GM19468 (cell line): ENCODE data around the gene GMEB1.
A peak's percentile ranks its signal among the peaks of the same experiment; 100 is the strongest.
"Not testable (repeated sequence)": the region's sequence is repeated elsewhere in the genome, so short reads cannot be mapped to it uniquely, and the experiment has no call there.

Experiments used
- ATAC-seq: cut with Tn5 transposase; IDR thresholded peaks from one replicate; pipeline ENCODE4 v1.9.1; 2021; ENCODE audit warnings: mild to moderate bottlenecking, moderate library complexity, moderate number of reproducible peaks; ENCODE audit not compliant: unreplicated experiment; ENCODE audit errors: extremely low read depth

GMEB1 gene

GRCh38 chr1:28668956-28669723, 556 bp downstream of the GMEB1 start:
- peak; percentile 14 for ATAC-seq

DNA sequence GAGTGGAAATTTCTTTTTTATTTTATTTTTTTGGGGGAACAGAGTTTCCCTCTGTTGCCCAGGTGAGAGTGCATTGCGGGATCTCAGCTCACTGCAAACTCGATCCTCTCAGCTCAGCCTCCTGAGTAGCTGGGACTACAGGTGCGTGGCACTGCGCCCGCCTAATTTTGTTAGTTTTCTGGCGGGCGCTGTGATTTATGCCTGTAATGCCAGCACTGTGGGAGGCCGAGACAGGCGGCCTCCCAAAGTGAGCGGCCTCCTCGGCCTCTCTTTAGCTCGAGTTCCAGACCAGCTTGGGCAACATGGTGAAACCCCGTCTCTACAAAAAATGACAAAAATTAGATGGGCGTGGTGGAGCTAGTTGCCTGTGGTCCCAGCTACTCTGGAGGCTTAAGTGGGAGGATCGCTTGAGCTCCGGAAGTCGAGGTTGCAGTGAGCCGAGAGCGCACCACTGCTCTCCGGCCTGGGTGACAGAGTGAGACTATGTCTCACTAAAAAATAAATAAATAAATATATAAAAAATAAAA, 2.7 kb downstream of the GMEB1 start:
- no peak for ATAC-seq

DNA sequence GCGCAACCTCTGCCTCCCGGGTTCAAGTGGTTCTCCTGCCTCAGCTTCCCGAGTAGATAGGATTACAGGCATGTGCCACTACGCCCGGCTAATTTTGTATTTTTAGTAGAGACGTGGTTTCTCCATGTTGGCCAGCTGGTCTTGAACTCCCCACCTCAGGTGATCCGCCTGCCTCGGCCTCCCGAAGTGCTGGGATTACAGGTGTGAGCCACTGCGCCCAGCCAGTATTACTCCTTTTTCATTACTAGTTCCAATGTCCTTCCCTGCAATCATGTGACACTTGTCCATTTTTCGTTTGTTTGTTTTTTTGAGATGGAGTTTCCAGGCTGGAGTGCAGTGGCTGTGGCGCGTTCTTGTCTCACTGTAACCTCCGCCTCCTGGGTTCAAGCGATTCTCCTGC, 4.4 kb downstream of the GMEB1 start:
- ATAC-seq = not testable (repeated sequence)

DNA sequence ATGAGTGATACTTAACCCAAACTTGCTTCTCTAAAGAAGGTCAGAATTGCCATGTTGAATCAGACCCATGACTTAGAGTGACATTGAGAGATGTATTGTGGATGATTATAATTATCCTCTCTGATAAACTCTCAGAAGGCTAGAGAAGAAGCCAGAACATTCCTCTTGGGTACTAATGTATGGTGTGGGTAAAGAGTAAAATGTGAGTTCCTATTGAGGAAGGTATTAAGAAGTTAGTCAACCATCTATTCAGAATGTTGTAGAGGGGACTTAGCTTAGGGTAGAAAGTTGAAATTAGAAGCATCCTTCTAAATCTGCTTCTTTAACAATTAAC, 7.3 kb downstream of the GMEB1 start:
- no peak for ATAC-seq

DNA sequence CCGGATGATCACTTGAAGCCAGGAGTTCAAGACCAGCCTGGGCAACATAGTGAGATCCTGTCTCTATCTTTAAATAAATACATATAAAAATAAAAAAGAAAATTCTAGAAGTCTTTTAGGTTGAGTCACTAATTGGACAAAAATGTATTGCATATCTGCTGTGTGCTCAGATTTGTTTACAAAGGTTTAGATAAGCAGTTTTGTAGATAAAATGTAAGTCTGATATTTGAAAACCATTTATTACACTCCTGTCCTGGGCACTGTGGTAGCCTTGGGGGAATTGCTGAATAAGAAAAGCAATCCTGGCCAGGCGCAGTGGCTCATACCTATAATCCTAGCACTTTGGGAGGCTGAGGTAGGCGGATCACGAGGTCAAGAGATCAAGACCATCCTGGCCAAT, 11.6 kb downstream of the GMEB1 start:
- no peak for ATAC-seq

GRCh38 chr1:28682840-28683239, 14.3 kb downstream of the GMEB1 start:
- ATAC-seq = no peak

- ATAC-seq = no peak
Measured at GRCh38 chr1:28684937-28685336, 16.4 kb downstream of the GMEB1 start.

- ATAC-seq = not testable (repeated sequence)
Measured at GRCh38 chr1:28691627-28692026, 23.0 kb downstream of the GMEB1 start.

GRCh38 chr1:28703629-28704028, 35.0 kb downstream of the GMEB1 start:
- ATAC-seq = no peak

- no peak for ATAC-seq
Measured at GRCh38 chr1:28716336-28716735, 47.8 kb downstream of the GMEB1 start.

DNA sequence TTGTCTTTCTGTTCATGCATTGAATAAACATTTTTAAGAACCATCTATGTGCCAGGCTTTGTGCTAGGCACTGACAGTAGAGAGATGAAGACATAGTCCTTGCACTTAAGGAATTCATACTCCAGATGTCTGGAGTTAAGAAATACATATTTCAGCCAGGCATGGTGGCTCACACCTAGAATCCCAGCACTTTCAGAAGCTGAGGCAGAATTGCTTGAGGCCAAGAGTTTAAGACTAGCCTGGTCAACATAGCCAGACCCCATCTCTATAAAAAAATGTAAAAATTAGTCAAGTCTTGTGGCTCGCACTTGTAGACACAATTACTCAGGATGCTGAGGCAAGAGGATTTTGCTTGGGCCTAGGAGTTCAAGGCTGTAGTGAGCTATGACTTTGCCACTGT, 49.6 kb downstream of the GMEB1 start:
- ATAC-seq = no peak

DNA sequence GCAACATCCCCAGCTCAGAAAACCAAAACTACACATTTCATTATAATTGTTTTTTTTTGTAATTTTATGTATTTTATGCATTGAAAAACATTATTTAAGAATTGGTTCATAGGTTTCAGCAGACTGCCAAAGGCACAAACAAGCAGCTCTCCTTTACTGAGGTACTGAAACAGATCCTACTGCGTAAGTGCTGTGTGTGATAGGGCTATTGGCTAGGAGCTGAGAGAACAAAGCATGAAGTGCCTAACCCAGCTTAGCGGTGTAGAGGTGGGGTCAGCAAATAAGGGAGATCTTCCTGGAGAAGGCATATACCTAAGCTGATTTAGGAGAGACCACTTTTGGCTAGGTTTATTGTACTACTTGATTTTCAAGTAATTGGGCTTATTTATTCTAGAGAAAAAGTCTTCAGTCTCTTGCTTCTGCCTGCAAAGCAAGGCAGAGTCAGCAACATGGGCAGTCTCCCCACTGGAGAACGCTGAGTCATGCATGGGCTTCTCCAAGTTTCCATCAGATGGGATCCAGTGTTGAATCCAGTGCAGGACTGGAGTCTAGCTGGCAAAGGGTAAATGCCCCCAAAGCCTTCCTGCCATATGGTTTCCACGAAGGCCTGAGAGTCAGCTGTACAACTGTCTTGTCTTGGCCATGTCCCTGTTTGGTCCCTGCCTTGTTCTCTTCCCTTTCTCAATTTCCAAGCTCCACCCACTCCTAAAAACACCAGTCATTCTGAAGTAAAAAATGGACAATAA, 50.2 kb downstream of the GMEB1 start:
- ATAC-seq = no peak

DNA sequence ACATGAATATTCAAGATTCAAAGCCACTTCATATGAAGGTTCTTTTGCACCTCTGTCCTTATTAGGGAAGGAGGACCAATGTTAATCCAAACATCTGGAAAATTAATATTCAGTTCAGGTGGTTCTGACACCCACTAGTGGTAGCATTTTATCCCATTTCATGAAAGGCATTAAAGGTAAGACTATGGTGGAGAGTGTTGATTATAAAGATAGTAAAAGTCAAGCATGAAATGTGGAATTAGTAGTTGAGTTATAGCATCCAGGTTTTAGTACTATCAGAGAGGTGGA, 50.7 kb downstream of the GMEB1 start:
- no peak for ATAC-seq

- no peak for ATAC-seq
Measured at GRCh38 chr1:28720376-28720775, 51.8 kb downstream of the GMEB1 start.

DNA sequence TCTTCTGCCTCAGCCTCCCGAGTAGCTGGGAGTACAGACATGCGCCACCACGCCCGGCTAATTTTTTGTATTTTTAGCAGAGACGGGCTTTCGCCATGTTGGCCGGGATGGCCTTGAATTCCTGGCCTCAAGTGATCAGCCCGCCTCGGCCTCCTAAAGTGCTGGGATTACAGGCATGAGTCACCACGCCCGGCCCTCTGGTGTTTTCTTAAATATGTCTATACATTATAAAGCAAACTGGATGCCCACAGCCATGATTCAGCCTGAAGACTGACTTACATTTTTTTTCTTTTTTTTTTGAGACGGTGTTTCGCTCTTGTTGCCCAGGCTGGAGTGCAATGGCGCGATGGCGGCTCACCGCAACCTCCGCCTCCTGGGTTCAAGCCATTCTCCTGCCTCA, 53.3 kb downstream of the GMEB1 start:
- not testable (repeated sequence) for ATAC-seq

- not testable (repeated sequence) for ATAC-seq
Measured at GRCh38 chr1:28725365-28725764, 56.8 kb downstream of the GMEB1 start.

DNA sequence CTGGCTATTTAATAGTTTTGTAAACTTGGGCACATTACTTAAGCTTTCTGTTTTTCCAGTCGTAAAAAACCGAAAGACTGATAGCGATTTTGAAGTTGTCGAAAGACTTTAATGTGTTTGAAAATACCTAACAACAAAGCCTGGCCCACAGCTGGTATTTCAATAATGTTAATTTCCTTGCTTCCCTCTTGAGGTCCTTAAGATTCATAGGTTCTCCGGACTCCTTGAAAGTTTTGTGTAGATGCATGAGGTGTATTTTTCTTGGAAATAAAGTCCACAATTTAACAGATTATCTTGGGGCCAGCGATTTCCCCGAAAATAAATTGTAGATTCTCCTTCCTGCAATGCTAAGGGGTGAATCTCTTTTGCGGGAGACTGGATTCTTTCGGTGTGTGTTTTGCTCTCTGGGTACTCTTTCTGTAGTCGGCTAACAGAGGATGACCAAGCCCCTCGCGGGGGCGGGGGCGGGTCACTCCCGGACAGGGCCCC, 67.4 kb downstream of the GMEB1 start:
- no peak for ATAC-seq

GRCh38 chr1:28736450-28737306, 68.1 kb downstream of the GMEB1 start, which contains the start of gene YTHDF2:
Gene YTHDF2, plus strand, starts transcription at chr1:28736940. Its CDS starts 181 bp downstream, at chr1:28737121.
- peak; percentile 61 for ATAC-seq

DNA sequence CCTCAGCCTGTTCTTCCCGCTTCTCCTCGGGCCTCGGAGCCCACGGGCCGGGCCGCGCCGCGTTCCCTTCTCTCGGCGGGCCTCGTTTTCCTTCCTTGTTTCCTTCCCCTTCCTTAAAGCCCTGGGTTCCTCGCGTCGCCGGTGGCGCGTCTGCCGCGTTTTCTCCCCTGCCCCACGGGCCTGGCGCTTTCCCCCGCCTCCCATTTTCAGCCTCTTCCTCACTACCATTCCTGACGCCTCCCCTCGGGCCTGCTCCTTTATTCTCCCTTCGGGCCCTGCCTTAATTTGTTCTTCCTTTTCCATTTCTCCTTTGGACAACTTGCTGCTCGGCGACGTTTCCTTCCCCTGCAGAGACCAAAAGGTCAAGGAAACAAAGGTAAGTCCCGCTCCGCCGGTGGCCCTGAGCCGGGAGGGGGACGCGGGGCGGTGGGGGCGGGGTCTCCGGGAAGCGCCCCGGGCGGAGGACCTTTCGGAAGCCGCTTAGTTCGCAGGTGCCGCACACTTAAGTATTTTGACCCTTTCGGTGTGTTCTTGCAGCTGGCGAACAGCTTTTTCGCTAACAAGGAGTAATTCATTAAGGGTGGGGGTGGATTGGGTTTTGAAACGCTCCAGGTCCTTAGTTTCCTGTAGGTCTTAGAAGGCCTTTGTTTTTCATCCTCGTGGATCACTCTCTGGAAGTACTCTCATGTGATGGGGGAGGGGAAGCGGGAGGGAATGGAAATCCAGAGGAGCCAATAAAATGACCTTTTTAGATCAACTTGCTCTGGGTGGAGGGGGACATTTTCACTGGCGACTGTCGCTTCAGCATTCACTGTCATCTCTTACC, 68.9 kb downstream of the GMEB1 start:
- ATAC-seq = no peak

- no peak for ATAC-seq
Measured at GRCh38 chr1:28740118-28740517, 71.5 kb downstream of the GMEB1 start.
